Spinal cord (tissue), 10 donors: ENCODE measurements around the gene GET4. TPM values are rescaled to one million over a fixed set of nuclear protein-coding genes. Genes with fewer than 3 reads are reported as not detected.

Experiments
- DNase-seq, 6 donors: peaks; one replicate each; pipeline versions ENCODE4 v3.0.0 to v3.0.0-alpha.2; 2013 to 2015; ENCODE audit warnings: low spot score in 6 of 6, low read depth in 4 of 6
- H3K27ac ChIP-seq: one replicate; pipeline ENCODE4 v1.5.1; 2013; ENCODE audit warnings: low read depth, low read length, control low read depth
- H3K27me3 ChIP-seq: one replicate; pipeline ENCODE4 v1.6.1; 2013; ENCODE audit warnings: low read length; ENCODE audit not compliant: control insufficient read depth, insufficient read depth
- H3K36me3 ChIP-seq: one replicate; pipeline ENCODE4 v1.6.1; 2013; ENCODE audit warnings: low read length; ENCODE audit not compliant: control insufficient read depth, insufficient read depth
- H3K4me1 ChIP-seq: one replicate; pipeline ENCODE4 v1.6.1; 2013; ENCODE audit warnings: low read length; ENCODE audit not compliant: control insufficient read depth, insufficient read depth
- H3K4me3 ChIP-seq: one replicate; pipeline ENCODE4 v1.5.1; 2013; ENCODE audit warnings: low read depth, low read length, control low read depth
- H3K9me3 ChIP-seq: one replicate; pipeline ENCODE4 v1.6.1; 2013; ENCODE audit warnings: low read length; ENCODE audit not compliant: control insufficient read depth, insufficient read depth
- WGBS: methylation state at CpG from one replicate; pipeline ENCODE4 v1.1.5; 2013; ENCODE audit warnings: missing lambda C conversion rate; ENCODE audit not compliant: insufficient coverage; 5-methylcytosine and 5-hydroxymethylcytosine counted together
- long read RNA-seq, 4 donors: transcript quantifications; one replicate each; lab custom pipeline, GENCODE V29; 2026
- polyA plus RNA-seq, 2 donors: library from polyadenylated mRNA; unstranded; fragments of 120-200 nt; gene quantifications; one replicate each; pipeline ENCODE4 v1.2.1, GENCODE V29; 2013; ENCODE audit not compliant: insufficient read length in 2 of 2
- total RNA-seq, 2 donors: library from RNA; depleted of rRNA in 1 of 2; stranded (reverse); fragments of 120-200 nt in 1 of 2; fragments of >200 nt in 1 of 2; gene quantifications; one replicate each; pipeline versions ENCODE4 v1.2.3 to v1.2.4, GENCODE V29; 2013 to 2014
- donor health status: healthy.

The GET4 gene
- total RNA-seq (10 to 100 TPM; 17.7 to 23.1 TPM), polyA plus RNA-seq (10 to 100 TPM; 43.3 to 54.3 TPM)
- long read RNA-seq, donor 1, full-length matches to known transcripts, result 21 of 21 reads
- long read RNA-seq, donor 1, partial matches to known transcripts, result 0 of 21 reads
- long read RNA-seq, donor 1, other reads (novel, unspliced or antisense), result 0 of 21 reads
- long read RNA-seq, donor 2, transcript GET4-201 (9 exons, 2,090 nt), result major isoform, 6 of 6 reads
- long read RNA-seq, donor 2, partial matches to known transcripts, result 0 of 6 reads
- long read RNA-seq, donor 2, other reads (novel, unspliced or antisense), result 0 of 6 reads
- long read RNA-seq, donor 3, transcript GET4-201 (9 exons, 2,090 nt), result major isoform, 5 of 5 reads
- long read RNA-seq, donor 3, partial matches to known transcripts, result 0 of 5 reads
- long read RNA-seq, donor 3, other reads (novel, unspliced or antisense), result 0 of 5 reads
- long read RNA-seq, donor 4, transcript GET4-201 (9 exons, 2,090 nt), result major isoform, 11 of 11 reads
- long read RNA-seq, donor 4, partial matches to known transcripts, result 0 of 11 reads
- long read RNA-seq, donor 4, other reads (novel, unspliced or antisense), result 0 of 11 reads

- WGBS, result under 1% methylated on average over 129 of the region's 129 CpGs
- peak within 1 kb of the TSS; percentile 86 for H3K4me3 ChIP-seq
- H3K36me3 ChIP-seq, result peaks cover 53% of the 10 kb centered on the region
- peaks cover 29% of the 10 kb centered on the region for H3K4me1 ChIP-seq
- H3K9me3 ChIP-seq, result no peaks in the 10 kb centered on the region
- H3K27me3 ChIP-seq, result no peaks in the 10 kb centered on the region
- peak within 1 kb of the TSS; percentile 75 for H3K27ac ChIP-seq
- DNase-seq, result peak; percentile 80 to 98 (median 88)
These were observed at the start of gene GET4 for GRCh38 chr7:876077-876971. Gene GET4, plus strand, starts transcription at chr7:876554. Its CDS starts 92 bp downstream, at chr7:876646.

- Histone ChIP-seq H3K4me3 (no peak overlapping the region), H3K36me3 (peaks cover 18% of the 10 kb centered on the region), H3K9me3 (no peaks in the 10 kb centered on the region), H3K27me3 (no peaks in the 10 kb centered on the region), H3K4me1 (peaks cover 23% of the 10 kb centered on the region), H3K27ac (no peak overlapping the region)
- no peak for DNase-seq
- WGBS, result 86% methylated on average over 12 of the region's 14 CpGs
These were observed 47.4 kb upstream of the GET4 start for GRCh38 chr7:828793-829561.

GRCh38 chr7:830069-830468 is 46.3 kb upstream of the GET4 start:
- Histone ChIP-seq H3K4me3 (no peak overlapping the region), H3K4me1 (peaks cover 34% of the 10 kb centered on the region), H3K9me3 (no peaks in the 10 kb centered on the region), H3K27me3 (no peaks in the 10 kb centered on the region), H3K36me3 (peaks cover 23% of the 10 kb centered on the region), H3K27ac (no peak overlapping the region)
- 94% methylated on average over 8 of the region's 12 CpGs for WGBS
- DNase-seq, result no peak

GRCh38 chr7:831596-832166 is 44.7 kb upstream of the GET4 start:
- H3K4me1 ChIP-seq, result peaks cover 41% of the 10 kb centered on the region
- 55% methylated on average over 4 of the region's 7 CpGs for WGBS
- DNase-seq, result peak in 1 of 6 donors; percentile 49

GRCh38 chr7:832167-832967 is 44.0 kb upstream of the GET4 start, which contains the start of gene SUN1:
Gene SUN1, plus strand, starts transcription at chr7:832476. Its CDS starts 49 bp downstream, at chr7:832525.
- no peak for DNase-seq
- 86% methylated on average over 15 of the region's 24 CpGs for WGBS
- Histone ChIP-seq H3K27ac (peak within 1 kb of the TSS; percentile 81), H3K36me3 (peaks cover 35% of the 10 kb centered on the region), H3K27me3 (no peaks in the 10 kb centered on the region), H3K4me3 (no peak within 1 kb of the TSS), H3K4me1 (peaks cover 46% of the 10 kb centered on the region), H3K9me3 (no peaks in the 10 kb centered on the region)

More at GRCh38 chr7:831596-832166, 44.7 kb upstream of the GET4 start:
- Histone ChIP-seq H3K4me3 (no peak overlapping the region), H3K27ac (peak overlapping the region; percentile 81), H3K27me3 (no peaks in the 10 kb centered on the region), H3K36me3 (peaks cover 29% of the 10 kb centered on the region), H3K9me3 (no peaks in the 10 kb centered on the region)

GRCh38 chr7:832968-833424 is 43.4 kb upstream of the GET4 start:
- Histone ChIP-seq H3K36me3 (peaks cover 35% of the 10 kb centered on the region), H3K4me3 (no peak overlapping the region), H3K4me1 (peaks cover 46% of the 10 kb centered on the region), H3K27me3 (no peaks in the 10 kb centered on the region), H3K27ac (no peak overlapping the region), H3K9me3 (no peaks in the 10 kb centered on the region)
- WGBS, result 88% methylated on average over 14 of the region's 15 CpGs
- no peak for DNase-seq

GRCh38 chr7:833601-834258 is 42.6 kb upstream of the GET4 start:
- Histone ChIP-seq H3K36me3 (peaks cover 37% of the 10 kb centered on the region), H3K4me1 (peaks cover 46% of the 10 kb centered on the region), H3K4me3 (no peak overlapping the region), H3K27ac (no peak overlapping the region), H3K9me3 (no peaks in the 10 kb centered on the region), H3K27me3 (no peaks in the 10 kb centered on the region)
- no peak for DNase-seq
- 78% methylated on average over 2 of the region's 8 CpGs for WGBS

GRCh38 chr7:834277-834676 is 42.1 kb upstream of the GET4 start:
- Histone ChIP-seq H3K4me3 (no peak overlapping the region), H3K36me3 (peaks cover 41% of the 10 kb centered on the region), H3K27ac (no peak overlapping the region), H3K27me3 (no peaks in the 10 kb centered on the region), H3K9me3 (no peaks in the 10 kb centered on the region), H3K4me1 (peaks cover 46% of the 10 kb centered on the region)
- no peak for DNase-seq
- 88% methylated on average over 12 of the region's 12 CpGs for WGBS
